Suppressor macrophage treated with lipopolysaccharide for 4 hours (primary cell): ENCODE measurements around the gene RGS9.

Experiments used
- DNase-seq: peaks from one replicate; pipeline ENCODE4 v3.0.0-alpha.2; 2020

RGS9 gene

DNA sequence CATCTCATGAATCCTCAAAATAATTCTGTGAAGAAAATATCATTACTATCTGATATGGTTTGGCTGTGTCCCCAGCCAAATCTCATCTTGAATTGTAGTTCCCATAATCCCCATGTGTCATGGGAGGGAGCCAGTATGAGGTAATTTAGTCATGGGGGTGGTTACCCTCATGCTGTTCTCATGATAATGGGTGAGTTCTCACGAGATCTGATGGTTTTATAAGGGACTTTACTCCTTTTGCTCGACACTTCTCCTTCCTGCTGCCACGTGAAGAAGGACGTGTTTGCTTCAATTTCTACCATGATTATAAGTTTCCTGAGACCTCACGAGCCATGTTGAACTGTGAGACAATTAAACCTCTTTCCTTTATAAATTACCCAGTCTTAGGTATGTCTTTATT is 20.7 kb upstream of the RGS9 start:
- peak; percentile 20 for DNase-seq

GRCh38 chr17:65117384-65118035 is 19.7 kb upstream of the RGS9 start:
- DNase-seq = no peak

DNA sequence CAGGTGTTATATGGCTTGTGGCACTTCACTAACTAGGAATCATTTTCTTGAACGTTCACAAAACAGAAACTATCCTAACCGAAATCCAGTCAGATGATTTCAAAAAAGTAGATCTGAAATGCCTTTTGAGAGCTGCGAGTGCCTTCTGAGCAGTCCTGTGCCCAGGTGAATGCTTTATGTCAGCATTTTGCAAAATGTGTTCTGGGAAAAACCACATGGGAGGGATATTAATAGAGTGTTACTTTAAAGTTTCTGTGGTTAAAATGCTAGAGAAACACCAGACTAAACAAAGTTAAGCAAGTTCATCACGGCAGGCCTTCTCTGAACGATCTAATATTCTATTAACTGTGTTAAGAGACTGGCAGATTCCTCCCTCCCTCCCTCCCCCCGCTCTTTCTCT is 15.8 kb upstream of the RGS9 start:
- no peak for DNase-seq

- peak; percentile 24 for DNase-seq
These were observed 15.0 kb upstream of the RGS9 start for GRCh38 chr17:65121916-65122806.

- peak; percentile 92 for DNase-seq
These were observed 14.1 kb upstream of the RGS9 start for GRCh38 chr17:65122836-65123756.

DNA sequence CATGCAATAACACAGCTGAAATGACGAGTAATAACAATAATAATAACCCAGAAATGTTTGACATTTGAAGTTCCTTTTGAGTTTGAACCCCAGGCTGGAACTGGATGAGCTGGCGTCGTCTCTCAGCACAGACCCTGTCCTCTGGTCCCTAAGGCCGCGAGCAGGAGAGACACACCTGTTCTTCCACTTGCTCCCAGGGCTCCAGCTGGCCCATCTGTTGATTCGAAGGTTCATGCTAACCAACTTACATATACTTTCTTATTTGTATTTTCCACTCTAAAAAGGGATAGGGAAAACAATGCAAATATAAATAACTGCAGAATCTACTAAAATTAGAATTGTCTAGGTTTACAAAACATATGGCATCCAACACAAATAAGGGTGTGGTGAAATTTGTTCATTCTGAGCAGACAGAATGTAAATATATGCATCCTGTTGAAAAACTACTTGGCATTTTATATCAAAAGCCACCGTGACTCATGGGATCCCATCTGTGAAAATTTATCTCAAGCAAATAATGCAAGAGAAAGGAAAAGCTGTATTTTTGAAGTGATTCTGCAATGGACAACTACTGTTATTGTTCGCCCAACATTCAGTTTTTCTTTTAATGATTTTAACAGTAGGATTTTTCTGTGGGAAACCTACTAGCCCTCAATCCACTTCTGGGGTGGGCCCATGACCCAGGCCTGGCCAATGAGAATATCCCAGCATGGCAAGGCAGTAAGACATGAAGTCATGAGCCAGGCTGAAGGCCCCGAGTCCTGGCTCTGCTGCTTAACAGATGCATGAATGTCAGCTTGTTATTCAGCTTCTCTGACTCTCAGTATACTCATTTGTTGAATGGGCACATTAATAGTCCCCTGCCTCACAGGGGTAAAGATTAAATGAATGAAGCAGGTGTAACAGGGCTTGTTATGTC is 13.2 kb upstream of the RGS9 start:
- DNase-seq = no peak

GRCh38 chr17:65130832-65131231 is 6.3 kb upstream of the RGS9 start:
- peak; percentile 21 for DNase-seq

DNA sequence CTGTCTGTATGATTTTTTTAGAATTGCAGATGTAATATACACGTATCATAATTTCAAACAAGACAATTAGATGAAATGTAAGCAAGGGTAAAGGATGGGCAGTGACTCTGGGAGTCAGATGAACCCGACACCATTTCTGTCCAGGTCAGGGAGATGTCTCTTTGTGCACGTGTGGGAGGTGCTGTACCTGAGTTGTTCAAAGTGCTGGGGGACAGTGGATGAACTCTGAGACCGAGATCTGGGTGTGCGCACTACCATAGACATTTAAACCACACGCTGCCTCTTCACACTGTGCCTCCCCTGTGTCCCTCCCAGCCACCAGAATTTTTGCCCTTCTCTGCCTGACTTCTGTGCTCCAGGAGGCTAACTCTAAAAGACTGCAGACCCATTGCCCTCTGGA is 5.9 kb upstream of the RGS9 start:
- no peak for DNase-seq

DNA sequence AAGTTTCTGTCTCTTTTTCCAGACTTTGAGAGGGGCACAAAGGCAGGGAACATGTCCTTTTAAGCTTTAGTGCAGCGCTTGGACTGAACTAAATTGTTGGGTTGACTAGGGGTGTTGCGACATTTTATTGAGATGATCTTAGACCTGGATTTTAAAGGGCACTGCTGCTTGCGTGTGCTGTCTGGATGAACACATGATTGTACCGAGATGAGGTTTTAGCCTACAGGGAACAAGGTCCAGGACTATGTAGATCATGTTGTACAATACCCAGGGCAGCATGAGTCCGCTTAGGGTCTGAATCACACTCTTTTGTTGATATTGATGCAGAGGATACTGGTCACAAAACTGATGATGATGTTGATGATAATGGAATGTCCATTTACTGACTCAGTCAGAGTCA is 5.2 kb upstream of the RGS9 start:
- DNase-seq = no peak

DNA sequence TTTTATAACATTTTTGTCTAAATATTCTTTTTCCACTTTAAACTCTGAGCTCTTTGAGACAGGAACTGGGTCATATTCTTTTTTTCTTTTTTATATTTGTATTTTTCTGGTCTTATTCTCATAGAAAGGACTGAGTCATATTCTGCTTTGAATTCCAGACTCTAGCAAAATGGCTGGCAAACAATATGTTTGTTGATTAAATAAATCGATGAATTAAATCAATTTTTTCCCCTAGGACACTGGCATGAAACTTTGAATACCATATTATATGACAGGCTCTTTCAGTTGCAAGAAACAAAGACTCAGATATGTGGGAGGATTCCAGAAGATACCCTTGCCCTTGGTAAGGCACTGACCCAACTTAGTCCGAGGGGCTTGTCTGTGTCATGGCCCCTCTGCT is 3.1 kb upstream of the RGS9 start:
- no peak for DNase-seq

DNA sequence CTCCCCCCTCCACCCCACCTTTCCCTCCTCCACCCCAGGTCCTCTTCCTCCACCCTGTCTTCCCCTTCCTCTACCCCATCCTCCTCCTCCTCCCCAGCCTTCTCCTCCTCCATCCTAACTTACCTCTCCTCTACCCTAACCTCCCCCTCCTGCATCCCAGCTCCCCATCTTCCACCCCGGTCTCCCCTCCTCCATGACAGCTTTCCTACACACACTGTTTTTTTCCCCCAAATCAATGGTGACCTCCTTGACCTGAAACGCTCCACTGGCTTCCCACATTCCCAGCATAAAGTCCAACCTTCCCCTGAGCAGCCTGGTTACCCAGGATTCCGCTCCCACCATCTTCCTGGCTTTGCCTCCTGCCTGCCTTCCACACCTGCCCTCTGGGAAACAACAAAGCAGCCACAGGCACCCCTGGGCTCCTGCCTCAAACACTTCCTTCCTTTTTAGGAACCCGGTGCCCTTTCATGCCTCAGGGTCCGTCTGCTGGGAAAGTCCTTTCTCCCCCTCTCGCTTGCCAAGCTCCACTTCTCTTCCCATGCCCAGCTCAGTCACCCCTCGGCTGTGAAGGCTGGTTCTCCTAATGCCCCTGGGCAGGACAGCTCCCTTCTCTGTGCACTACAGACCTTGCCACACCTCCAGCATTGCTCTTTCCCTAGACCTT is 2.1 kb downstream of the RGS9 start:
- no peak for DNase-seq

GRCh38 chr17:65142247-65142646 is 5.1 kb downstream of the RGS9 start:
- no peak for DNase-seq

DNA sequence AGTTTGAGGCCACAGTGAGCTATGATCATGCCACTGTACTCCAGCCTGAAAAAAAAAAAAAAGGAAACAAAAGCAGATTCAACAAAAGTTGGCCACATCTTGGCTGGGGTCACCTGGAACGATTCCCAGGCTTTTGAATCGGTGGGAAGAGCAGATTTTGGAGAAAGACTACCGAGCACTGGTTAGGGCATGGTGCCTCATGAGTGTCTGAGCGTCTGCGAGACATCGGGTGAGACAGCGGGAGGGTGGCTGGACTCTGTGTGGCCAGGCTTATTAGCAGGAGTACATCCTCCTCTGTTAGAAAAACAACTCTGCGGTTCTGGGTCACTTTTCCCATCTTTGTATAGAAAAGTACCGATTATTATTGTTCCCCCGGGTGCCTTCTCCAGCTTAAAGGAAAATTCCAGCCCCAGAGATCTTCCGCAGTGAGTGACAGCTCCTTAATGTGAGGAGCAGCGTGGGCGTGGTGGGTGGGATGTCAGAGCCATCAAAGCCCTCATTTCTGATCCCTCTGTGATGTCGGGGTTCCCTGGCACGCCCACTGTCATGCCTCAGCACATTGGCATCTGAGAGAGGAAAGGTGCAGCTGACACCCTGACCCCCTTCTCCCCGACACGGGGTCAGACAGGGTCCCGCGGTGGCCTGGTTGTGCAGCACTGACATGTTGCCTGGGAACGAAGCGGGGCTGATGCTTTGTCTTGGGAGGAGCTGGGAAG is 6.9 kb downstream of the RGS9 start:
- no peak for DNase-seq

DNA sequence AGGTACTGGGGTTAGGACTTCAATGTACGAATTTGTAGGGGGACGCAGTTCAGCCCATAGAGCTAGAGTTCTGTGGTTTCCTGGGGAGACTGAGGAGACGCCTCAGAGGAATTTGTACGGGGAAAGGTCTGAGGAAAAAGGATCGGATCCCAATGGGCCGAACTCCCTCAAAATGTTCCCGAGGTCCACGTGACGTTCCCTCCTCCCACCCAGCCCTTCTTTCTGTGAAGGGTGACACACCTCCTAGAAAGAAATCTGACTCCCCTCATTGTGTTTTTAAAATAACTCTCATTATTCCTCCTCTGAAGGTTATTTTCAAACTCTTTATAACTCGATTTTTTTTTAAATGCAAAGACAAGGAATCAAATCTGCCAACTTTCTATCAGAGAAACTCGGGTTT is 8.6 kb downstream of the RGS9 start:
- DNase-seq = no peak

- DNase-seq = no peak
These were observed 10.8 kb downstream of the RGS9 start for GRCh38 chr17:65147955-65148354.

DNA sequence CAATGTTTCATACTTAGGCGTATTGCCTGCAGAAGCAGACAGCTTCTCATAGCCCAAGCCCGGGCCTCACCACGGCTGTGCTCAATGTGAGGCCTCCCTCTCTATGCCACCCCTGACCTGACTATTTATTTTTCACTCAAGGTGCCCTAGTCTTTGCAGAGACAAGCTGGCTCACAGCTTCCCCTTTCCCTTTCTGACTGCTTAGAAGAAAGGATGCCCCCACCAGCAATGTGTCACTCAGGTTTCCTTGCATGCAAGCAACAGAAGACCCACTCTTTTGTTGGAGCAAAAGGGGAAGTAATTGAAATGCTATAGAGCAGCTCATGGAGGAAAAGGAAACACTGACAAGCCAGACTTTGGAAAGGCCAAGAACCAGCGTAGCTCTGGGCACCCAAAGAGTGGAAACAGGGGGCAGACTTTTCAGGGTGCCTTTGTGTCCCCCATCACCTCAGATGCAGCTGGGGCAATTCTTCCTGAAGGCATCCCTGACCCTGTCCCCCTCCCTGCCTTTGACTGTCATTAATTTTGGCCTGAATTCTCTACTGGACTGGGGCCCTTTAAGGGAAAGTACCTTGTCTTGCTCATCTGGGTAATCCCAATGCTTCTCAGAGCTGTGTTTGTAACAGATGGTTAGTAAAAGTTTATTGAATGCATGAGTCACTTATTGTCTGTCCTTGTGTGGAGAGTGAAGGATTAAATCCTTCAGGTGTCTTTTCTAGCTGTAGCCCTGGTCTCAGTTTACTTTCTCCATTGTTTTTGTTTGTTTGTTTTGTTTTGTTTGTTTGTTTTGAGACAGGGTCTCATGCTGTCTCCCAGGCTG is 17.8 kb downstream of the RGS9 start:
- peak; percentile 86 for DNase-seq

GRCh38 chr17:65155622-65156021 is 18.5 kb downstream of the RGS9 start:
- DNase-seq = no peak

- DNase-seq = no peak
These were observed 19.1 kb downstream of the RGS9 start for GRCh38 chr17:65156185-65156834.

- DNase-seq = no peak
These were observed 19.8 kb downstream of the RGS9 start for GRCh38 chr17:65156835-65157565.
